ENCODE data around the gene LCMT1. TPM values are rescaled to one million over a fixed set of nuclear protein-coding genes. Genes with fewer than 3 reads are reported as not detected.

The LCMT1 gene
- polyA plus RNA-seq, 2 of the 4 experiments (the other 2 are of a cell fraction), result 36.4 to 47.6 TPM

- POLR2A ChIA-PET, result no interaction called here
- ATAC-seq (no peak), DNase-seq (ENCODE audit: low read depth in 1 of 2, low spot score in 1 of 2) (no peak), FAIRE-seq (no peak)
- CTCF ChIA-PET, result interaction anchor here (0.6 kb wide), 1 partner anchor 395 kb away, joined by 3 read pairs; no protein-coding TSS in a partner anchor
- Histone ChIP-seq H3K27ac (no peak overlapping the region), H3K4me1 (no peaks in the 10 kb centered on the region), H3K9me3 (no peaks in the 10 kb centered on the region), H3K4me2 (no peak overlapping the region), H3K4me3 (no peak overlapping the region)
- 83% methylated on average over 8 of the region's 8 CpGs for WGBS (ENCODE audit: missing lambda C conversion rate)
- TF ChIP-seq REST (IDR thresholded peaks at IDR 0.05) (no peak), MAFK (IDR thresholded peaks at IDR 0.05; ENCODE audit: partially characterized antibody) (no peak), JUNB (IDR thresholded peaks at IDR 0.05) (no peak), JUN (IDR thresholded peaks at IDR 0.05) (no peak), KDM5A (IDR thresholded peaks at IDR 0.05) (no peak), HEYL (CRISPR knock-in tag; IDR thresholded peaks at IDR 0.05) (no peak), KDM1A (IDR thresholded peaks at IDR 0.05; ENCODE audit: low read depth) (no peak), POLR2A (IDR thresholded peaks at IDR 0.05; ENCODE audit: low read length) (no peak), HDAC2 (IDR thresholded peaks at IDR 0.05) (no peak), FOSL2 (IDR thresholded peaks at IDR 0.05) (no peak), FOSL2 (CRISPR knock-in tag; IDR thresholded peaks at IDR 0.05) (no peak), RARB (CRISPR knock-in tag; IDR thresholded peaks at IDR 0.05) (no peak), CBX2 (IDR thresholded peaks at IDR 0.05; ENCODE audit: borderline replicate concordance, low read depth) (no peak)
Observed at GRCh38 chr16:25157271-25157875, 45.8 kb downstream of the LCMT1 start.

- ATAC-seq, result no peak
- 95% methylated on average over 5 of the region's 5 CpGs for WGBS (ENCODE audit: missing lambda C conversion rate)
- ChIA-PET POLR2A (no interaction called here), CTCF (interaction anchor here (0.6 to 1.4 kb wide), 3 partner anchors 9 to 1147 kb away, joined by 3 read pairs; no protein-coding TSS in a partner anchor)
- H3K9me3 ChIP-seq, result no peaks in the 10 kb centered on the region
- no peak overlapping the region for H3K4me3 ChIP-seq
- no peak for TF ChIP-seq RFX5 (IDR thresholded peaks at IDR 0.05)
- TF ChIP-seq RARB (CRISPR knock-in tag; IDR thresholded peaks at IDR 0.05), result no peak
- TF ChIP-seq GATA3 (IDR thresholded peaks at IDR 0.05; ENCODE audit: borderline replicate concordance), result no peak
- no peak for TF ChIP-seq KDM5A (IDR thresholded peaks at IDR 0.05)
- no peak for TF ChIP-seq HOXB13 (CRISPR knock-in tag; IDR thresholded peaks at IDR 0.05; ENCODE audit: low read depth)
- no peak for TF ChIP-seq HEYL (CRISPR knock-in tag; IDR thresholded peaks at IDR 0.05)
- no peak for TF ChIP-seq HOXB5 (CRISPR knock-in tag; IDR thresholded peaks at IDR 0.05)
- no peak for DNase-seq (ENCODE audit: low read depth in 1 of 2, low spot score in 1 of 2)
- no peaks in the 10 kb centered on the region for H3K4me1 ChIP-seq
- FAIRE-seq, result no peak
- H3K27ac ChIP-seq, result no peak overlapping the region
- no peak overlapping the region for H3K4me2 ChIP-seq
Observed at GRCh38 chr16:25158401-25158800, 46.9 kb downstream of the LCMT1 start.

- POLR2A ChIA-PET, result no interaction called here
- no peak for DNase-seq (ENCODE audit: low read depth in 1 of 2, low spot score in 1 of 2)
- H3K9me3 ChIP-seq, result no peaks in the 10 kb centered on the region
- no peak for ATAC-seq
- no peak overlapping the region for H3K27ac ChIP-seq
- TF ChIP-seq FOSL2 (IDR thresholded peaks at IDR 0.05), result no peak
- no peak for TF ChIP-seq FOSL2 (CRISPR knock-in tag; IDR thresholded peaks at IDR 0.05)
- no peak for TF ChIP-seq SMC3 (IDR thresholded peaks at IDR 0.05)
- TF ChIP-seq E2F6 (IDR thresholded peaks at IDR 0.05; ENCODE audit: borderline replicate concordance, low read depth), result no peak
- 89% methylated on average over 5 of the region's 5 CpGs for WGBS (ENCODE audit: missing lambda C conversion rate)
- CTCF ChIA-PET, result no interaction called here
- FAIRE-seq, result no peak
- H3K4me1 ChIP-seq, result no peaks in the 10 kb centered on the region
- H3K4me2 ChIP-seq, result no peak overlapping the region
- H3K4me3 ChIP-seq, result no peak overlapping the region
Observed at GRCh38 chr16:25161753-25162367, 50.3 kb downstream of the LCMT1 start.
